Subcutaneous adipose tissue (tissue), 4 donors: ENCODE measurements around the gene CDC42BPA. TPM values are rescaled to one million over a fixed set of nuclear protein-coding genes. Genes with fewer than 3 reads are reported as not detected.

Experiments used
- CTCF ChIP-seq: fragments of 450-650 bp; IDR thresholded peaks from one replicate; pipeline ENCODE4 v1.5.1; 2016; ENCODE audit warnings: low read depth, mild to moderate bottlenecking, control low read depth, antibody characterized with exemption, moderate library complexity
- total RNA-seq, 4 donors: library from RNA; depleted of rRNA; stranded (reverse); fragments of >200 nt; gene quantifications; one replicate each; pipeline ENCODE4 v1.1.0, GENCODE V29; 2016

Gene CDC42BPA
- total RNA-seq, 4 donors from 2014 or later, result 43.2 to 68.2 (median 55.3) TPM

GRCh38 chr1:226987179-226987536, 331.1 kb downstream of the CDC42BPA start:
- TF ChIP-seq CTCF, result no peak

- TF ChIP-seq CTCF, result no peak
Measured at GRCh38 chr1:226986496-226987178, 331.7 kb downstream of the CDC42BPA start.

DNA sequence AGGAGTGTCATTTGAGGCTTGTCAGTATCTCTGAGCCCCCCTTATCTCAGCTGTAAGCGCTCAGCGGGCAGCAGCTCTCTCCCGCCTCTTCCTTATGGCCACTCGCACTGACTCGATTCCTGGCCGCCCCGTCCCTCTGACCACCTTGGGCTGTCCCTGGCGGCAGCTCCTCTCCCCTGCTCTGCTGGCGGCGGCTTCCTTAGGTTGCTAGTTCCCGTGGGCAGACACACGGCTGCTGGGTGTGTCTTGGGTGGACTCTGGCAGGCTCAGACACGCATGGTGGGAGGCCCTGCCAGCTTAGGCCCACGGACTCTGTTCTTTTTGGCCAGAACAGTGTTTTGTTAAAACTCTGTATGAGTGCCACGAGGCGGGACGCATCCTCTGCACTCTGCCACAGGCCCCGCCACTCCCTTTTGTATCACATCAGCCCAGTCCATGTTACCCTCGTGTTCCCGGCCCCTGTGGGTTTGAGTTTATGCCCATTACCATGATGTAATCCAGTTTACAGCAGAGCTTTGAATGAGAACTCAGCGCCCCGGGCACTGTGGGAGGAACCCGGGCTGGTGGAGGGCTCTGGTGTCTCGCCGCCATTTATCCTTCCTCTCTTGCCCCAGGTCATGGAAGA, 332.3 kb downstream of the CDC42BPA start:
- no peak for TF ChIP-seq CTCF

GRCh38 chr1:226985239-226985838, 333.0 kb downstream of the CDC42BPA start:
- TF ChIP-seq CTCF, result no peak

- no peak for TF ChIP-seq CTCF
Measured at GRCh38 chr1:226984521-226985238, 333.6 kb downstream of the CDC42BPA start.

DNA sequence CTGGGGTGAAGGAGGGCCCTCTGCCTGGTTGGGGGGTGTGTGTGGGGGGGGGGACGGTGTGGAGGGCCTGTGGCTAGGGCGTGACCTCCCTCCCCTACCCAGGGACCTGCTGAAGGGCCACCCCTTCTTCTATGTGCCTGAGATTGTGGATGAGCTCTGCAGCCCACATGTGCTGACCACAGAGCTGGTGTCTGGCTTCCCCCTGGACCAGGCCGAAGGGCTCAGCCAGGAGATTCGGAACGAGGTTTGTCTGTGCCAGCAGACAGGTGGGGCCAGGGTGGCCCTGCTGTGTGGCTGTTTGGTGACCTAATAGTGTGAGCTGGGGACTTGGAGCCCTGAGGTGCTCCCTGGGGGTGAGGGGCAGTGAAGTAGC, 334.3 kb downstream of the CDC42BPA start:
- TF ChIP-seq CTCF, result no peak
